ENCODE measurements around the gene TRIO. TPM values are rescaled to one million over a fixed set of nuclear protein-coding genes. Genes with fewer than 3 reads are reported as not detected.
"Not testable (repeated sequence)": the region's sequence is repeated elsewhere in the genome, so short reads cannot be mapped to it uniquely, and the experiment has no call there.

Gene TRIO
- 1 to 10 TPM; 6.0 to 6.6 TPM for total RNA-seq

- ChIA-PET CTCF (no interaction called here), POLR2A (no interaction called here)
- Mint-ChIP-seq H3K4me1 (ENCODE audit: low read depth) (peaks cover 12% of the 10 kb centered on the region), H3K4me3 (peak within 1 kb of the TSS; percentile 75), H3K27me3 (peaks cover 44% of the 10 kb centered on the region), H3K9me3 (no peaks in the 10 kb centered on the region), H3K27ac (peak within 1 kb of the TSS; percentile 5), H3K36me3 (no peaks in the 10 kb centered on the region)
- DNase-seq = peak; percentile 80
- intact Hi-C loops (cut with micrococcal nuclease) = loop anchor here (5.0 to 10.0 kb wide), 4 partner anchors 122 to 524 kb away; partner anchors contain the start of gene OTULINL
Measured at GRCh38 chr5:14142827-14143545, at the start of gene TRIO. TSS of gene TRIO (plus strand) at chr5:14143342. CDS start at chr5:14143726, 384 bp downstream.

- POLR2A ChIA-PET; H3K36me3 Mint-ChIP-seq; DNase-seq; intact Hi-C loops (cut with micrococcal nuclease); H3K9me3 Mint-ChIP-seq; H3K27ac Mint-ChIP-seq; H3K4me3 Mint-ChIP-seq; H3K27me3 Mint-ChIP-seq; H3K4me1 Mint-ChIP-seq (ENCODE audit: low read depth); CTCF ChIA-PET: not testable (repeated sequence)
Measured at GRCh38 chr5:14097380-14097779, 45.8 kb upstream of the TRIO start.

- intact Hi-C loops (cut with micrococcal nuclease) = no loop called here
- CTCF ChIA-PET = no interaction called here
- no peak overlapping the region for H3K4me3 Mint-ChIP-seq
Measured at GRCh38 chr5:14097998-14098471, 45.1 kb upstream of the TRIO start.

GRCh38 chr5:14100281-14100680 is 42.9 kb upstream of the TRIO start:
- Mint-ChIP-seq H3K4me3 (no peak overlapping the region), H3K9me3 (peaks cover 4% of the 10 kb centered on the region), H3K36me3 (no peaks in the 10 kb centered on the region), H3K4me1 (ENCODE audit: low read depth) (no peaks in the 10 kb centered on the region), H3K27me3 (no peaks in the 10 kb centered on the region), H3K27ac (no peak overlapping the region)
- POLR2A ChIA-PET = no interaction called here
- DNase-seq = no peak
- intact Hi-C loops (cut with micrococcal nuclease) = no loop called here
- CTCF ChIA-PET = no interaction called here

More at GRCh38 chr5:14097998-14098471, 45.1 kb upstream of the TRIO start:
- no peaks in the 10 kb centered on the region for H3K27me3 Mint-ChIP-seq
- H3K4me1 Mint-ChIP-seq (ENCODE audit: low read depth) = no peaks in the 10 kb centered on the region
- POLR2A ChIA-PET = no interaction called here
- no peak overlapping the region for H3K27ac Mint-ChIP-seq
- DNase-seq = no peak
- no peaks in the 10 kb centered on the region for H3K36me3 Mint-ChIP-seq
- peaks cover 4% of the 10 kb centered on the region for H3K9me3 Mint-ChIP-seq

- Mint-ChIP-seq H3K4me3 (no peak overlapping the region), H3K27me3 (peaks cover 7% of the 10 kb centered on the region), H3K36me3 (no peaks in the 10 kb centered on the region), H3K4me1 (ENCODE audit: low read depth) (no peaks in the 10 kb centered on the region), H3K27ac (no peak overlapping the region), H3K9me3 (peaks cover 4% of the 10 kb centered on the region)
- intact Hi-C loops (cut with micrococcal nuclease) = no loop called here
- CTCF ChIA-PET = no interaction called here
- DNase-seq = no peak
- POLR2A ChIA-PET = no interaction called here
Measured at GRCh38 chr5:14101922-14102321, 41.2 kb upstream of the TRIO start.

GRCh38 chr5:14102666-14103065 is 40.5 kb upstream of the TRIO start:
- no peak for DNase-seq
- H3K27ac Mint-ChIP-seq = no peak overlapping the region
- POLR2A ChIA-PET = no interaction called here

GRCh38 chr5:14105718-14106410 is 37.3 kb upstream of the TRIO start:
- intact Hi-C loops (cut with micrococcal nuclease) = no loop called here
- H3K27ac Mint-ChIP-seq = no peak overlapping the region

More at GRCh38 chr5:14102666-14103065, 40.5 kb upstream of the TRIO start:
- H3K9me3 Mint-ChIP-seq = peaks cover 4% of the 10 kb centered on the region
- H3K36me3 Mint-ChIP-seq = no peaks in the 10 kb centered on the region
- H3K4me1 Mint-ChIP-seq (ENCODE audit: low read depth) = peaks cover 3% of the 10 kb centered on the region
- peaks cover 12% of the 10 kb centered on the region for H3K27me3 Mint-ChIP-seq
- H3K4me3 Mint-ChIP-seq = no peak overlapping the region
- intact Hi-C loops (cut with micrococcal nuclease) = no loop called here
- CTCF ChIA-PET = no interaction called here

GRCh38 chr5:14107536-14107935 is 35.6 kb upstream of the TRIO start:
- DNase-seq = no peak
- Mint-ChIP-seq H3K4me3 (no peak overlapping the region), H3K9me3 (peaks cover 4% of the 10 kb centered on the region), H3K36me3 (no peaks in the 10 kb centered on the region), H3K27ac (no peak overlapping the region), H3K27me3 (peaks cover 15% of the 10 kb centered on the region), H3K4me1 (ENCODE audit: low read depth) (peaks cover 17% of the 10 kb centered on the region)
- intact Hi-C loops (cut with micrococcal nuclease) = no loop called here
- CTCF ChIA-PET = no interaction called here
- POLR2A ChIA-PET = no interaction called here

More at GRCh38 chr5:14105718-14106410, 37.3 kb upstream of the TRIO start:
- Mint-ChIP-seq H3K36me3 (no peaks in the 10 kb centered on the region), H3K9me3 (peaks cover 4% of the 10 kb centered on the region), H3K4me3 (no peak overlapping the region), H3K4me1 (ENCODE audit: low read depth) (peaks cover 17% of the 10 kb centered on the region), H3K27me3 (peaks cover 12% of the 10 kb centered on the region)
- CTCF ChIA-PET = no interaction called here
- POLR2A ChIA-PET = no interaction called here
- DNase-seq = no peak

- CTCF ChIA-PET = no interaction called here
- POLR2A ChIA-PET = no interaction called here
- no peak overlapping the region for H3K27ac Mint-ChIP-seq
- peaks cover 17% of the 10 kb centered on the region for H3K4me1 Mint-ChIP-seq (ENCODE audit: low read depth)
- peak; percentile 32 for DNase-seq
- intact Hi-C loops (cut with micrococcal nuclease) = loop anchor here (2.0 kb wide), 2 partner anchors 36 to 162 kb away; no protein-coding TSS in a partner anchor
- peaks cover 15% of the 10 kb centered on the region for H3K27me3 Mint-ChIP-seq
- no peaks in the 10 kb centered on the region for H3K36me3 Mint-ChIP-seq
- H3K4me3 Mint-ChIP-seq = no peak overlapping the region
- H3K9me3 Mint-ChIP-seq = no peaks in the 10 kb centered on the region
Measured at GRCh38 chr5:14108170-14108996, 34.8 kb upstream of the TRIO start.

- no peaks in the 10 kb centered on the region for H3K36me3 Mint-ChIP-seq
- ChIA-PET POLR2A (no interaction called here), CTCF (no interaction called here)
- H3K27ac Mint-ChIP-seq = no peak overlapping the region
- H3K9me3 Mint-ChIP-seq = no peaks in the 10 kb centered on the region
- H3K4me3 Mint-ChIP-seq = no peak overlapping the region
- peak; percentile 64 for DNase-seq
- H3K27me3 Mint-ChIP-seq = peaks cover 15% of the 10 kb centered on the region
- peaks cover 17% of the 10 kb centered on the region for H3K4me1 Mint-ChIP-seq (ENCODE audit: low read depth)
- intact Hi-C loops (cut with micrococcal nuclease) = loop anchor here (2.0 kb wide), 2 partner anchors 36 to 162 kb away; no protein-coding TSS in a partner anchor
Measured at GRCh38 chr5:14109041-14109747, 33.9 kb upstream of the TRIO start.

- DNase-seq = no peak
- no peaks in the 10 kb centered on the region for H3K9me3 Mint-ChIP-seq
- H3K36me3 Mint-ChIP-seq = no peaks in the 10 kb centered on the region
- intact Hi-C loops (cut with micrococcal nuclease) = loop anchor here (2.0 kb wide), 2 partner anchors 35 to 161 kb away; no protein-coding TSS in a partner anchor
- peaks cover 17% of the 10 kb centered on the region for H3K4me1 Mint-ChIP-seq (ENCODE audit: low read depth)
- no peak overlapping the region for H3K4me3 Mint-ChIP-seq
- ChIA-PET CTCF (no interaction called here), POLR2A (no interaction called here)
- H3K27ac Mint-ChIP-seq = no peak overlapping the region
- H3K27me3 Mint-ChIP-seq = peaks cover 19% of the 10 kb centered on the region
Measured at GRCh38 chr5:14109771-14110170, 33.4 kb upstream of the TRIO start.

- Mint-ChIP-seq H3K36me3 (no peaks in the 10 kb centered on the region), H3K4me1 (ENCODE audit: low read depth) (peaks cover 17% of the 10 kb centered on the region), H3K4me3 (no peak overlapping the region), H3K27me3 (peaks cover 20% of the 10 kb centered on the region), H3K9me3 (no peaks in the 10 kb centered on the region), H3K27ac (no peak overlapping the region)
- CTCF ChIA-PET = no interaction called here
- intact Hi-C loops (cut with micrococcal nuclease) = no loop called here
- DNase-seq = no peak
- POLR2A ChIA-PET = no interaction called here
Measured at GRCh38 chr5:14110196-14110595, 32.9 kb upstream of the TRIO start.

Measured in activated CD4-positive, alpha-beta memory T cell treated with anti-CD3 and anti-CD28 coated beads for 36 hours (primary cell).